Breast epithelium (tissue), 4 donors: ENCODE measurements around the gene SCLY. TPM values are rescaled to one million over a fixed set of nuclear protein-coding genes. Genes with fewer than 3 reads are reported as not detected.
A peak's percentile ranks its signal among the peaks of the same experiment; 100 is the strongest.

Experiments used
- DNase-seq, 2 donors: peaks; one replicate each; pipeline ENCODE4 v3.0.0-alpha.2; 2019; ENCODE audit warnings: low spot score in 2 of 2
- H3K27ac ChIP-seq, 2 donors: fragments of 200-600 bp; sonication (generic) in 1 of 2; one replicate each; pipeline ENCODE4 v1.5.1; 2016 to 2019; ENCODE audit warnings: mild to moderate bottlenecking in 1 of 2
- H3K27me3 ChIP-seq, 2 donors: fragments of 200-600 bp; sonication (generic) in 1 of 2; one replicate each; pipeline versions ENCODE4 v1.5.1 to v1.6.0; 2017 to 2019; ENCODE audit warnings: control low read depth in 1 of 2, mild to moderate bottlenecking in 1 of 2
- H3K36me3 ChIP-seq: fragments of 200-600 bp; one replicate; pipeline ENCODE4 v1.5.1; 2019
- H3K4me1 ChIP-seq, 2 donors: fragments of 200-600 bp; sonication (generic); one replicate each; pipeline ENCODE4 v1.5.1; 2016 to 2019; ENCODE audit warnings: control low read depth in 1 of 2
- H3K4me3 ChIP-seq, 3 donors: fragments of 200-600 bp; sonication (generic); 1 replicate in 2 of 3; 2 replicates in 1 of 3; pipeline ENCODE4 v1.5.1; 2016 to 2019; ENCODE audit warnings: mild to moderate bottlenecking in 3 of 3, moderate library complexity in 2 of 3
- H3K9me3 ChIP-seq, 2 donors: fragments of 200-600 bp; sonication (generic) in 1 of 2; one replicate each; pipeline ENCODE4 v1.5.1; 2016 to 2019; ENCODE audit warnings: control low read depth in 1 of 2
- CTCF ChIP-seq, 3 donors: fragments of 450-650 bp; IDR thresholded peaks; one replicate each; pipeline ENCODE4 v1.5.1; 2016 to 2017; ENCODE audit warnings: antibody characterized with exemption in 3 of 3, mild to moderate bottlenecking in 3 of 3, moderate library complexity in 3 of 3
- POLR2A ChIP-seq: fragments of 450-650 bp; IDR thresholded peaks from one replicate; pipeline ENCODE4 v1.6.1; 2016; ENCODE audit warnings: antibody characterized with exemption, mild to moderate bottlenecking, moderate library complexity
- POLR2AphosphoS5 ChIP-seq, 3 donors: sonication (generic); formaldehyde crosslinking; IDR thresholded peaks; one replicate each; pipeline ENCODE4 v1.6.1; 2017; ENCODE audit warnings: antibody characterized with exemption in 3 of 3
- intact Hi-C: fragments of 100-400 bp; cut with DNase I; formaldehyde crosslinking; loops from one replicate; pipeline ENCODE4 v1.15.1; 2023; ENCODE audit warnings: low total_unique reads
- total RNA-seq, 3 donors: library from RNA; depleted of rRNA; stranded (reverse); fragments of >200 nt; gene quantifications; one replicate each; pipeline ENCODE4 v1.1.0, GENCODE V29; 2016

The SCLY gene
- total RNA-seq: 10 to 100 TPM; 11.2 to 16.7 (median 12.1) TPM

- Histone ChIP-seq H3K4me3 (peak within 1 kb of the TSS; percentile 78 to 90 (median 86)), H3K36me3 (no peaks in the 10 kb centered on the region), H3K27me3 (no peaks in the 10 kb centered on the region), H3K4me1 (no peaks in the 10 kb centered on the region), H3K27ac (peak within 1 kb of the TSS; percentile 89 to 94), H3K9me3 (no peaks in the 10 kb centered on the region)
- DNase-seq: peak; percentile 97
- intact Hi-C loops: no loop called here
- peak; percentile 83 to 92 (median 87) for TF ChIP-seq POLR2AphosphoS5 (IDR thresholded peaks at IDR 0.05)
- peak in 1 of 3 donors; percentile 13 for TF ChIP-seq CTCF (IDR thresholded peaks at IDR 0.05)
- peak; percentile 84 for TF ChIP-seq POLR2A
Measured at GRCh38 chr2:238060542-238061314, at the start of gene SCLY. SCLY (plus strand) TSS chr2:238061001; CDS start chr2:238061055, 54 bp downstream.

- Histone ChIP-seq H3K27ac (no peak overlapping the region), H3K36me3 (no peaks in the 10 kb centered on the region), H3K27me3 (no peaks in the 10 kb centered on the region), H3K9me3 (no peaks in the 10 kb centered on the region), H3K4me3 (no peak overlapping the region), H3K4me1 (no peaks in the 10 kb centered on the region)
- no peak for DNase-seq
- no peak for TF ChIP-seq CTCF (IDR thresholded peaks at IDR 0.05)
- no peak for TF ChIP-seq POLR2A
- no peak for TF ChIP-seq POLR2AphosphoS5 (IDR thresholded peaks at IDR 0.05)
- intact Hi-C loops: no loop called here
Measured at GRCh38 chr2:238013806-238014205, 47.0 kb upstream of the SCLY start.

- no peak overlapping the region for H3K27ac ChIP-seq
- H3K9me3 ChIP-seq: no peaks in the 10 kb centered on the region
- intact Hi-C loops: no loop called here
- H3K27me3 ChIP-seq: no peaks in the 10 kb centered on the region
- H3K4me3 ChIP-seq: no peak overlapping the region
- no peaks in the 10 kb centered on the region for H3K36me3 ChIP-seq
- H3K4me1 ChIP-seq: no peaks in the 10 kb centered on the region
- TF ChIP-seq POLR2A (no peak), CTCF (IDR thresholded peaks at IDR 0.05) (no peak), POLR2AphosphoS5 (IDR thresholded peaks at IDR 0.05) (no peak)
- no peak for DNase-seq
Measured at GRCh38 chr2:238015705-238016104, 45.1 kb upstream of the SCLY start.

GRCh38 chr2:238016526-238016925 lies 44.3 kb upstream of the SCLY start:
- no peaks in the 10 kb centered on the region for H3K36me3 ChIP-seq
- TF ChIP-seq CTCF (IDR thresholded peaks at IDR 0.05) (no peak), POLR2A (no peak), POLR2AphosphoS5 (IDR thresholded peaks at IDR 0.05) (no peak)
- DNase-seq: no peak
- H3K27ac ChIP-seq: no peak overlapping the region
- intact Hi-C loops: no loop called here
- H3K4me1 ChIP-seq: no peaks in the 10 kb centered on the region
- no peak overlapping the region for H3K4me3 ChIP-seq
- no peaks in the 10 kb centered on the region for H3K27me3 ChIP-seq
- H3K9me3 ChIP-seq: no peaks in the 10 kb centered on the region

- H3K27ac ChIP-seq: no peak overlapping the region
- H3K4me3 ChIP-seq: no peak overlapping the region
- H3K4me1 ChIP-seq: no peaks in the 10 kb centered on the region
- no peaks in the 10 kb centered on the region for H3K27me3 ChIP-seq
- no peaks in the 10 kb centered on the region for H3K36me3 ChIP-seq
- no peak for TF ChIP-seq POLR2AphosphoS5 (IDR thresholded peaks at IDR 0.05)
- intact Hi-C loops: no loop called here
- DNase-seq: no peak
- H3K9me3 ChIP-seq: no peaks in the 10 kb centered on the region
Measured at GRCh38 chr2:238019962-238020361, 40.8 kb upstream of the SCLY start.
